ENCODE results near the gene DLEC1.
"Not testable (repeated sequence)": the region's sequence is repeated elsewhere in the genome, so short reads cannot be mapped to it uniquely, and the experiment has no call there.

DLEC1 gene

GRCh38 chr3:38119821-38120692, 81.0 kb downstream of the DLEC1 start:
- no peak for DNase-seq (ENCODE audit: low read depth in 1 of 2, low spot score in 1 of 2)

DNA sequence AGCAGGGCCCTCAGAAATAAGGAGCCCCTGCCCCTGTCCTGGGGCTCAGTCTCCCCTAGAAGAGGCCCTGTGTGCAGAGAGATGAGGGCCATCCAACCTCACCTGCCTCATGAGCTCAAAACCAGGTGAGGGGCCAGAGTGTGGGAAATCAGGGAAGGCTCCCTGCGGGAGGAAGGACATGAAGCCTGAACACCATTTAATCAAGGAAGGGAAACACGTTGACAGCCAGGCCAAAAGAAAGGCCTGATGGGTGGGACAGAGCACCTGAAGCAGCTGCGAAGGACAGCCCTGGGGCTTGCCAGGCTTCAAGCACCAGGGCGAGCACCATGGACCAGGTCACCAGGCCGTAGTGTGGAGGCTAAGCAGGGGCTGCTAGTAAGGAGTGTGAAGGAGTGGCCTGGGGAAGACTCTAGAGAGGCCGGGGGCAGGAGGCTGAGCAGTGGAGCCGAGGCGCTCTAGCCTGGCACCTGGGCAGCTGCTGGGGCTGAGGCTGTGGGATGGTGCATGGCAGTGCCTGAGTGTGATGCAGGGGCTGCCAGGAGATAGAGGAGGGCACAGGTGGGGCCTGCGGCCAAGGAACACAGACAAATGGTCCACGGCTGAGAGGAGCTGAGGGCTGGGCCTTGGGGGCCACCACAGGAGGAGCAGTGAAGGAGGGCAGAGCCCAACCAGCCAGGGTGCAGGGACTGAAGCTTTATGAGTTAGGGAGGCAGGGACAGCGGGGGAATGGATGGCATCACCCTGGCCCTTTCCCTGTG, 81.9 kb downstream of the DLEC1 start:
- no peak for DNase-seq (ENCODE audit: low read depth in 1 of 2, low spot score in 1 of 2)

DNA sequence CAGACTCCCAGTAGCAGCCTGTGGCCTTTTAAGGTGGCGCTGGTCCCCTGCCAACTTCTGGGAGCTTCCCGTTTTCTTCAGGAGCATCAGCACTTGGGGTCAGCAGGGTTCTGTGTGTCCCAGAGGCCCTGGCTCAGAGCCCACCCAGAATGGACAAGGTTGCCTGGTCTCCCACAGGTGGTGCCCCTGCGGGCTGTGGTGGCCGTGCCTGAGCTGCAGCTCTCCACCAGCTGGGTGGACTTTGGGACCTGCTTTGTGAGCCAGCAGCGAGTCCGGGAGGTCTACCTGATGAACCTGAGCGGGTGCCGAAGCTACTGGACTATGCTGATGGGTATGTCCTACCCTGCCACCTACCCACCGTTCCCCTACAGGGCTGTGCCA, 82.4 kb downstream of the DLEC1 start:
- no peak for DNase-seq (ENCODE audit: low read depth in 1 of 2, low spot score in 1 of 2)

DNA sequence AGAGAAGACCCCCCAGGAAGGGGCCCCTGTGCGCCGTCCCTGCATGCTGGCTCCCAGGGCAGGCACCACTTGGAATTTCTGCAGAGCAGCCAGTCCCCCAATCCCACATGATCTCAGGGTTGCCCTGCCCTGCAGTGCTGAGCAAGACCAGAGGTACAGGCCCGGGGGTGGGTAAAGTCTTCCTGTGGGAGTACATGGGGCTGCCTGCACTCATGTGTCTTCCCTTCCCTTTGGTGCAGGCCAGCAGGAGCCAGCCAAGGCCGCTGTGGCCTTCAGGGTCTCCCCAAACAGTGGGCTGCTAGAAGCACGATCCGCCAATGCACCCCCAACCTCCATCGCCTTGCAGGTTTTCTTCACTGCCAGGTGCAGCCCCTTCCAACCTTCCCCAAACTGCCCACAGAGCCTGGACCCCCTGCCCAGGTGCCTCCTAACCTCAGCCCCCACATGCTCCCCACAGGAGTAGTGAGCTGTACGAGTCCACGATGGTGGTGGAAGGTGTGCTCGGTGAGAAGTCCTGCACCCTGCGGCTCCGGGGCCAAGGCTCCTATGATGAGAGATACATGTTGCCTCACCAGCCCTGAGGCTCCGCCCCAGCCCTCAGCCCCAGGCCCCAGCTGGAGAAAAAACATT, 82.9 kb downstream of the DLEC1 start:
- no peak for DNase-seq (ENCODE audit: low read depth in 1 of 2, low spot score in 1 of 2)

- DNase-seq (ENCODE audit: low read depth in 1 of 2, low spot score in 1 of 2): no peak
Observed at GRCh38 chr3:38122712-38123290, 83.8 kb downstream of the DLEC1 start.

DNA sequence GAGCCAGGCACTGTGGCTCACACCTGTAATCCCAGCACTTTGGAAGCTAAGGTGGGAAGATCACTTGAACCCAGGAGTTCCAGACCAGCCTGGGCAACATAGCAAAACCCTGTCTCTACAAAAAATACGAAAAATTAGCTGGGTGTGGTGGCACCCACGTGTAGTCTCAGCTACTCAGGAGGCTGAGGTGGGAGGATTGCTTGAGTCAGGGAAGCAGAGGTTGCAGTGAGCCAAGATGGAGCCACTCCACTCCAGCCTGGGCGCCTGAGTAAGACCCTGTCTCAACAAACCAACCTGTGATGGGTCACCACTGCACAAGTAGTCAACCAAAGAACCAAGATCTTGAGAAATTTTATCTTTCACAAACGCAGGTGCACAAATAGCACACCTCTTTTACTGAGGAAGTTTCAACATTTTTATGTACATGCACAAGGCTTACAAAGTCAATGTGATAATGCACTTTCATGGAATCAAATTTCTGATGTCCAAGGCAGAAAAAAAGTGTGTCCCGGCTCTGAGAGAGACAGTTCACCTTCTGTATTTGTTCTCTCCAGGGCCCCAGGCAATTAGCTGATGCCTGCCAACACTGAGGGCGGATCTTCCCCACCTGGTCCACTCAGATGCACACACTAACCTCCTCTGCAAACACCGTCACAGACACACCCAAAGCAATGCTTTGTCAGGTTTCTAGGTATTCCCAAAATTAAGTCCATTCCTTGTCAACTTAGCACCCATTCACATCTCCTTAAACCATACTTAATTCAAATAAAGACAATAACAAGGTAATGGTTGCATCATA, 85.5 kb downstream of the DLEC1 start:
- no peak for DNase-seq (ENCODE audit: low read depth in 1 of 2, low spot score in 1 of 2)

DNA sequence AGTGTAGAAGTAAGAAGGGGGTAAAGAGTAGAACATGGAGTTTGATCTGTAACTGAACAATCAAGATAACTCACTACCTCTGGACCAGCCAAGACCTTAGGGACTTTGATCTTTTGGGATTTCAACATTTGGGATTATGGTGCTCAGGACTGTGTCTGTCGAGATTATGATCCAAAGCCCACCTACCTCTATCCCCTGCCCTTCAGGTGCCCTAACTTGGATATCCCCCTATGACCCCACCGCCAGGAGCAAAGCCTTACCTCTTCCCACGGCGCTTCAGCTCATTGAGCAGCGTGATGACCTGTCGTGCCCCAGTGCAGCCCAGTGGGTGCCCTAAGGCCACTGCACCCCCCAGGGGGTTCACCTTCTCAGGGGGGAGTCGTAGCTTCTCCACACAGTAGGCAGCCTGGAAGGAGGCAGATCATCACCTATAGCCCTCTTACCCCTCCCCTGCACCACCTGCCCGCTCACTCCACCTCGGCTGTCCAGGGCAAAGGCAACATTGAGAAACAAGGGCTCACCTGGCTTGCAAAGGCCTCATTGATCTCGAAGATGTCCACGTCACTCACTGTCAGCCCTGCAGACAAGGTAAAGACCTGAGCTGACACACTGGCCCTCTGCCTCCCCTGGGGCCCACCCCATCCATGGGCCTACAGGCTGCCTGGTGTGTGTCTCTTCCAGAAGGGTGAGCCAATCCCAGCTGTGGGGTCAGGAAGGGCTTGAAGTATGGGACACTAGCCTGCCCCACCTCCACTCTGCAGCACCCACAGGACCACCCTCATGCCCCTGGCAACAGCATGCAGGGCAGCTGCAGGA, 86.5 kb downstream of the DLEC1 start:
- no peak for DNase-seq (ENCODE audit: low read depth in 1 of 2, low spot score in 1 of 2)

GRCh38 chr3:38126121-38126892, 87.3 kb downstream of the DLEC1 start:
- DNase-seq (ENCODE audit: low read depth in 1 of 2, low spot score in 1 of 2): no peak

DNA sequence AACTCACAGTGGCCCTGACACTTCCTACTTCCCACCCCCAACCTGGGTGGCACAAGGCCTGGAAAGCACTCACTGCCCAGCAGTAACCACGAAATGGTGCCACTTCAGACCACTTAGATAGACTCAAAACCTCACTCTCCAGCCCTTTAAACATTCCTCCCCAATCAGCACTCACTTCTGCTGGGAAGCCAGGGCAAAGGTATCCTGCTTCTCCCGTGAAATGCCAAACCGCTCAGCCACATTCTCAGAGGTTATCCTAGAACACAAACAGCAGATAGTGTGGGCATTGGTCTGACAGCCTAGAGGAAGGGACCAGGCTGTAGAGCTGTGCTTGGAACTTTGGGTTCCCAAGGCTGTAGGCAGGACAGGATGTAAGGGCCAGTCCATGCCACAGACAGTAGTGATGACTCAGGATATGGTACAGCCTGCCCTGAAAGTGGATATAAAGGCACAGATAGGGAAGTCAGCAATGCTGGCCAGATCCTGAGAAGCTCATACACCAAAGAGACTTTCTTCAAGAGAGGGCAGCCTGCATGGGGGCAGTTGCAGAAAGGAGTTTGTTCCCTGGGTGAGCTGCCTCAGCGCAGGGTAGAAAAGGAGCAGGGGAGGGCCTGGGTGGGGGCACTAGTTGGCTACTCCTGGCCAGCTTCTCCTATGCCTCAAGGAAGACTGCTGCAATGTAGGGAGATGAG, 88.7 kb downstream of the DLEC1 start:
- no peak for DNase-seq (ENCODE audit: low read depth in 1 of 2, low spot score in 1 of 2)

DNA sequence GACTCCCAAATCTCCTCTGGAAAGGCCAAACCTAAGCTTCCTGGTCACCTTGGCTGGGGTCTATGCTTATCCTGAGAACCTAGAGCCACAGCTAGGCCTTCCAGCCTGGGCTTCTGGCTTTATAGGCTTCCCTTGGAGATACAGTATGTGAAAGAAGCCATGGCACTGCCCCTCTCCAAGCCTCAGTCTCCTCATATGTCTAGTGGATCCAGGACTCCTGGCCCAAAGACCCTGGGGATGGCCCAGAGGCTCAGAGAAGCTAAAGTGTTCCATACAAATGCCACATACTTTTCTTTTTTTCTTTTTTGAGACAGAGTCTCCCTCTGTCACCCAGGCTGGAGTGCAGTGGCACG, 89.3 kb downstream of the DLEC1 start:
- DNase-seq (ENCODE audit: low read depth in 1 of 2, low spot score in 1 of 2): no peak

GRCh38 chr3:38129058-38129457, 90.0 kb downstream of the DLEC1 start:
- DNase-seq (ENCODE audit: low read depth in 1 of 2, low spot score in 1 of 2): no peak

GRCh38 chr3:38130631-38131065, 91.6 kb downstream of the DLEC1 start:
- DNase-seq (ENCODE audit: low read depth in 1 of 2, low spot score in 1 of 2): no peak

DNA sequence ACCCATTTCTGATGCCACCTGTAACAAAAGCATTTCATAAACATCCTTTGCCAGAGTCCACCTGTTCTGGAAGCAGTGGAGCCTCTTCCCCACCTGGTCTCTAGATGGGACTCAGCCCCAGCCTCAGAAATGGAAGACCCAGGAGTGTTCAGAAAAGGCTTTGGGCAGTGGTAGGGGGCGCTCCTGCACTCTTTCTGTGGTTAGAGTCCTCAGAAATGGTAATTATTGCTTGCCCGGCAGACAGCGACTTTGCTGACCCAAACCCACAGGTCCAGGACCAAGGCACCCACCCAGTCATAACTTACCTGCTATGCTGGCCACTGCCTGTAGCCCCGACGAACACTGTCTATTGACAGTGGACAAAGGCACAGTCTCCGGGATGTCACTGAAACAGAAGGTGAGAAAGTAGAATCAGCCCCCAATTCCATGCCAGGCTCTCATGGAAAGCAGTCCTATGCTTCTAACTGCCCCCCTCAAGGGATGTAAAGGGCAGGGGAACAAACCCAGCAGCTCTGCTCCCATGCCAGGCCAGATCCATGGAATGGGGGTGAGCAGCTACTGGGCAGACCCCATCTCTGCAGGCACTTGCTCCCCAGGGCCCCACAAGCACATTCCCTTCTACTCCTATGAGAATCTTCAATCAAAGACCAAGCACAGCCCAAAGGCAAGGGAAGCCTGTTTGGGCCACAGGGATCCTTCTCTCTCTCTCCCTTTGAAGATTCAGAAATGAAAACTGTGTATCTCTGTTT, 92.8 kb downstream of the DLEC1 start:
- no peak for DNase-seq (ENCODE audit: low read depth in 1 of 2, low spot score in 1 of 2)

GRCh38 chr3:38133209-38133556, 94.2 kb downstream of the DLEC1 start:
- DNase-seq (ENCODE audit: low read depth in 1 of 2, low spot score in 1 of 2): no peak

GRCh38 chr3:38133557-38134405, 94.8 kb downstream of the DLEC1 start:
- no peak for DNase-seq (ENCODE audit: low read depth in 1 of 2, low spot score in 1 of 2)

DNA sequence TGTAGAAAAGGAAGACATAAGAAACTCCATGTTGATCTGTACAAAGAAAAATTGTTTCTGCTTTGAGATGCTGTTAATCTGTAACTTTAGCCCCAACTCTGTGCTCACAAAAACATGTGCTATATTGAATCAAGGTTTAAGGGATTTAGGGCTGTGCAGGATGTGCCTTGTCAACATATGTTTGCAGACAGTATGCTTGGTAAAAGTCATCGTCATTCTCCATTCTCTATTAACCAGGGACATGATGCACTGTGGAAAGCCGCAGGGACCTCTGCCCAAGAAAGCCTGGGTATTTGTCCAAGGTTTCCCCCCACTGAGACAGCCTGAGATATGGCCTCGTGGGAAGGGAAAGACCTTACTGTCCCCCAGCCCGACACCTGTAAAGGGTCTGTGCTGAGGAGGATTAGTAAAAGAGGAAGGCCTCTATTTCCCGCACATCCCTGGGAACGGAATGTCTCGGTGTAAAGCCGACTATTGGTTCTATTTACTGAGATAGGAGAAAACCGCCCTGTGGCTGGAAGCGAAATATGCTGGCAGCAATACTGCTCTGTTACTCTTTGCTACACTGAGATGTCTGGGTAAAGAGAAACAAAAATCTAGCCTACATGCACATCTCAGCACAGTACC, 95.6 kb downstream of the DLEC1 start:
- not testable (repeated sequence) for DNase-seq (ENCODE audit: low read depth in 1 of 2, low spot score in 1 of 2)

Measured in activated T-helper 1 cell treated with anti-CD3 and anti-CD28 coated beads, Interleukin-2, amount 50 U/mL, for 16 hours (primary cell).